Astrocyte of the cerebellum (primary cell): ENCODE results near the gene TM9SF2.

Experiments used
- DNase-seq: peaks from one replicate; pipeline ENCODE4 v3.0.0-alpha.2; 2011; ENCODE audit warnings: low read depth
- H3K4me3 ChIP-seq: 2 replicates; pipeline ENCODE4 v1.5.1; 2011; ENCODE audit warnings: mild to moderate bottlenecking, low read depth, low read length, moderate library complexity
- CTCF ChIP-seq: IDR thresholded peaks from 2 replicates; pipeline ENCODE4 v1.5.1; 2012; ENCODE audit warnings: low read length, low read depth, moderate library complexity, mild to moderate bottlenecking; ENCODE audit errors: missing control alignments
- in situ Hi-C: cut with HindIII; loops from 2 replicates; pipeline ENCODE4 v1.10.0; 2017; ENCODE audit warnings: low sequenced_read_pairs

TM9SF2 gene

GRCh38 chr13:99516153-99516929 lies 15.1 kb downstream of the TM9SF2 start:
- no peak for DNase-seq
- in situ Hi-C loops, result no loop called here
- no peak for TF ChIP-seq CTCF
- H3K4me3 ChIP-seq, result no peak overlapping the region

- DNase-seq, result no peak
- no peak overlapping the region for H3K4me3 ChIP-seq
- TF ChIP-seq CTCF, result no peak
- in situ Hi-C loops, result no loop called here
Observed at GRCh38 chr13:99517577-99517976, 16.3 kb downstream of the TM9SF2 start.

- in situ Hi-C loops, result no loop called here
Observed at GRCh38 chr13:99517984-99518383, 16.7 kb downstream of the TM9SF2 start.

GRCh38 chr13:99522298-99522697 lies 21.0 kb downstream of the TM9SF2 start:
- no peak overlapping the region for H3K4me3 ChIP-seq
- DNase-seq, result no peak
- no peak for TF ChIP-seq CTCF
- in situ Hi-C loops, result no loop called here

More at GRCh38 chr13:99517984-99518383, 16.7 kb downstream of the TM9SF2 start:
- H3K4me3 ChIP-seq, result no peak overlapping the region
- no peak for TF ChIP-seq CTCF
- DNase-seq, result no peak

GRCh38 chr13:99523838-99524237 lies 22.6 kb downstream of the TM9SF2 start:
- TF ChIP-seq CTCF, result no peak
- H3K4me3 ChIP-seq, result no peak overlapping the region
- DNase-seq, result no peak
- in situ Hi-C loops, result no loop called here

GRCh38 chr13:99525967-99526366 lies 24.7 kb downstream of the TM9SF2 start:
- no peak for TF ChIP-seq CTCF
- DNase-seq, result no peak
- no peak overlapping the region for H3K4me3 ChIP-seq
- in situ Hi-C loops, result no loop called here
